D721Med (cell line): ENCODE data around the gene DRGX.

Experiments
- DNase-seq: peaks from one replicate; pipeline ENCODE4 v3.0.0; 2011; ENCODE audit warnings: low spot score; ENCODE audit not compliant: insufficient read length
- FAIRE-seq: peaks from 2 replicates; lab custom pipeline; 2011; peaks lifted over from hg19 to GRCh38; lab: Jason Lieb, UNC
- CTCF ChIP-seq: IDR thresholded peaks from 2 replicates; pipeline ENCODE4 v1.5.1; 2012; ENCODE audit warnings: mild to moderate bottlenecking, control low read depth; ENCODE audit not compliant: insufficient read depth; ENCODE audit errors: missing control alignments

DRGX gene

GRCh38 chr10:49395741-49396665, at the start of gene DRGX:
DRGX (minus strand) TSS chr10:49396089; CDS start chr10:49395440, 649 bp downstream.
- no peak for TF ChIP-seq CTCF
- no peak for DNase-seq
- no peak for FAIRE-seq

- DNase-seq (no peak), FAIRE-seq (no peak)
- TF ChIP-seq CTCF: no peak
Observed at GRCh38 chr10:49444349-49444748, 48.5 kb upstream of the DRGX start.

GRCh38 chr10:49442863-49443262, 47.0 kb upstream of the DRGX start:
- DNase-seq (no peak), FAIRE-seq (no peak)
- TF ChIP-seq CTCF: no peak

- FAIRE-seq (no peak), DNase-seq (no peak)
- TF ChIP-seq CTCF: no peak
Observed at GRCh38 chr10:49441488-49442476, 45.9 kb upstream of the DRGX start.

GRCh38 chr10:49435225-49435624, 39.3 kb upstream of the DRGX start:
- no peak for FAIRE-seq

GRCh38 chr10:49433069-49433468, 37.2 kb upstream of the DRGX start:
- TF ChIP-seq CTCF: no peak
- DNase-seq (no peak), FAIRE-seq (no peak)

More at GRCh38 chr10:49435225-49435624, 39.3 kb upstream of the DRGX start:
- DNase-seq: no peak
- no peak for TF ChIP-seq CTCF
